UCSD-AML1 (cell line): ENCODE measurements around the gene MDP1.

Experiments
- DNase-seq: peaks from one replicate; lab custom pipeline; 2025; ENCODE audit not compliant: unreplicated experiment; lab: John Stamatoyannopoulos, UW

The MDP1 gene

DNA sequence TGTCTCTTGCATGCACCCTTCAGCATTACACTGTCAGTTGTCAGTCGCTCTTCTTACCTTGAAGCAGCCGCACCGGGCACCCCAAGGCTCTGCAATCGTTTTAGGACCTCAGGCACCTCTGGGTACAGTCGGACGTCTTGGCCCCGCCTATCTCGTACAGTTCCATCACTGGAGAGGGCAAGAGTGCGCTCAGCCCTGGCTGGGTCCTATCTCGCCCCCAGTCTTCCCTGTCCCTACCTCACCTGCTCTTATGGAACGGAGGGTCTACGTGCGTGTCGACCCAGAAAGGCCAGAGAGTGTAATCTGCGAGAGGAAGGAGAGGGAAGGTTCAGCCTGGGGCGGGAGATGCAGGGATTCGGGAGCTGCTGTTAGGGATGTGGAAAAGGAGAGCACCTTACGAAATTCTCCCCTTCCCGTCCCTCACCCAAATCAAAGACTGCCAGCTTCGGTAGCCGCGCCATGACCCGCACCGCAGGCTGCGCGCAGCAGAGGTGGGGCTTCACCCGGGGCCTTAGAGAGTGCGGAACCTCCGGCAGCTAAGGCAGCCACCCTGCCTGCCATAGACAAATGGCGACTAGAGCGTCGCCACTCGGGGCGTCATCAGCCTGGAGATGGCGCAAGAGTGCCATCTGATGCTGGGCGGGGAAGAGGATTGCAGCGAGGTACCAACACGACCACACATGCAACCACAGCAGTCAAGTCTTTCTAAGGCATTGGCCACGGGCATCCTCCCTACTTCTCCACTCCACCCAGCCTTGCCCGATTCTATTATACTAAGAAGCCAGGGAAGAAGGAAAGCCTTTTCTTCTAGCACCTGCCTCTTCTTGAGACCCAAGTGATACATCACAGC, at the start of gene MDP1:
Gene MDP1 (minus strand): TSS at position 572 of the 850 bp plus-strand sequence. CDS start 111 bp downstream, at position 461.
- peak; percentile 89 for DNase-seq

DNA sequence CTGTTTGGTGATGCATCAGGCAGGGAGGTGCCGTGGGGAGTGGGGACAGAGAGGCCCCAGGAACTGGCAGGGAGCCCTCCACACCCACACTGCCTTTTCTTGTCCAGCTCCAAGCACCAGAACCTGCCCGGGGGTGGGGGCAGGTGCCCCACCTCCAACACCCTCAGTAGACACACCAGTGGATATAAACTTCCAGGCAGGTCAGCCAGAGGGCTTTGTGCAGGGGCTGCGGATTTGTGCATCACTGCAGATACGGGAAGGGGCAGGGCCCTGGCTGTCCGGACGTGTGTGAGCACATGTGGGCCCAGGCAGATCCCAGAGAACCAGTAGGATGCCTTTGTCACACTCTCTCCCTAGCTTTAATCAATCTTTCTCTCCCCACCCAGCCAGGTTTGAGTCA, 48.4 kb upstream of the MDP1 start:
- DNase-seq: no peak

DNA sequence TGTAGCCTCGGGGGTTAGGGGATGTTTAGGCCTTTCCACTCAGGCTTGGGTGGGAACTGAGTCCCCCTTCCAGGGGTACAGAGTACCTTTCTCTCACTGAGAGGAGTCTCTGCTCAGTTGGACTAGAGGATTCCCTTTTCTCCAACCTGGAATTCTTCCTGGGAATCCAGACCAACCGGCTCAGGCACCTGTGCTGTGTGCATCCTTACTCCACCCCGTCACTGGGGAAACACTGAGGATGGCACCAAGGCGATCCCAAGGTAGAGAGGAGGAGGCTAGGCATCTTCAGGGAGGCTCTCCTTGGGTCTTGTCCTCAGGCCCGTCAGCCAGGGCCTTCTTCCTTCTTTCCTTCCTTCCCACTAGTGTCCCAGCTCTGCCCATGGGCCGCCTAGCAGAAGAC, 48.0 kb upstream of the MDP1 start:
- DNase-seq: no peak

DNA sequence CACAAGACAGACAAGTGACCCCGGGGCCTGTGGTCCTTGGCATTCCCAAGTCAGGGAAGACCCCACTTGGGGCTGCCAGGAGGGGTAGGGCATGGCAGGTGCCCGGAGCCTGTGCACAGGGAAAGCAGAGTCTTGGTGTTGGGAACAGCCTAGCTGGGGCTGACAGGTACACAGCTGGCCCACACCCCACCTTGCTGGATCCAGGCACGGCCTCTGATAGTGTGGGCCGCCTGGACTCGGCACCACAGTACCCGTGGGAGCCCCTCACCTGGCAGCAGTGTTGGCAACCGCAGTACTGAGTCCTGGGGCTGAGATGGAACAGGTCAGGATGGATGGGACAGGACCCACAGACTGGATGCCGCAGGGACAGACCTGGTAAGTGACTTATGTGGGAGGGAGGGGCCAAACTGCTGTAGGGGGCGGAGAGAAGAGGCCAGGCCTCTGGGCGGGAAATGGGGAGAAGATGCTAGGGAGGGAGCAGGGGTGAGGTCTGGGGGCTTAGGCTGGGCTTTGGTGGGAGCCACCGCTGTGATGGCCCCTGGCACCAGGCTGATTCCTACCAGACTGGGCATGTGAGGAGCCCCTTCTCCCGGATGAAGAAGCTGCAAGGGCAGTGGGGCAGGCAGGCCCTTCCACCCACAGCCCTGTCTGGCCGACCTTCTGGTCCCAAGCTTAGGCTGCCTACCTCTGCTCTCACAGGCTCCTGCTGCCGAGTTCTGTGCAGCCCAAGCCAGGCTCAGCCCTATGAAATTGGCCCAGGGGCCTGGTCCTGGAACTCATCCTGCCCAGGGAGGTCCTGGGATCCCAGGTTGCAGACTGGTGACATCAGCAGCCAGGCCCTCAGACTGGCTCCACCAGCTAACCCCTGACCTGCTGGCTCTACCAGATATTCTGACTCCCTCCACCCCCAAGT, 47.2 kb upstream of the MDP1 start, which contains the start of gene TGM1:
Gene TGM1 (minus strand): TSS at position 357 of the 913 bp plus-strand sequence. CDS start 825 bp downstream, outside the sequence.
- DNase-seq: no peak

DNA sequence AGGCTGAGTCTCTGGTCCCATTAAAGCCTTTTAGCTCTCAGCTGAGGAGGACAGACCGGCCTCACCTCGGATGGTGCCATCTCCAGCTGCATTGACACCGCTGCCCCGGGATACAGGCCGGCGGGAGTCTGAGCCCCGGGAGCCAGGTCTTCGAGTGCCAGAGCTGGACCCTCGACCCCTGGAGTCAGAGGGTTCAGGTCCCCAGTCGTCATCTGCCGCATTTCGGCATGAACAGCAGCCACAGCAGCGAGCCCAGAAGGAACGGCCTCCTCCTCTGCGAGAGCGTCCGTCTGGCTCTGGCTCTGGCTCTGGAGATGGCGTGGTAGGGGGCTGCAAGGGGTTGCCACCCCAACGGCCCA, 46.1 kb upstream of the MDP1 start:
- DNase-seq: no peak

DNA sequence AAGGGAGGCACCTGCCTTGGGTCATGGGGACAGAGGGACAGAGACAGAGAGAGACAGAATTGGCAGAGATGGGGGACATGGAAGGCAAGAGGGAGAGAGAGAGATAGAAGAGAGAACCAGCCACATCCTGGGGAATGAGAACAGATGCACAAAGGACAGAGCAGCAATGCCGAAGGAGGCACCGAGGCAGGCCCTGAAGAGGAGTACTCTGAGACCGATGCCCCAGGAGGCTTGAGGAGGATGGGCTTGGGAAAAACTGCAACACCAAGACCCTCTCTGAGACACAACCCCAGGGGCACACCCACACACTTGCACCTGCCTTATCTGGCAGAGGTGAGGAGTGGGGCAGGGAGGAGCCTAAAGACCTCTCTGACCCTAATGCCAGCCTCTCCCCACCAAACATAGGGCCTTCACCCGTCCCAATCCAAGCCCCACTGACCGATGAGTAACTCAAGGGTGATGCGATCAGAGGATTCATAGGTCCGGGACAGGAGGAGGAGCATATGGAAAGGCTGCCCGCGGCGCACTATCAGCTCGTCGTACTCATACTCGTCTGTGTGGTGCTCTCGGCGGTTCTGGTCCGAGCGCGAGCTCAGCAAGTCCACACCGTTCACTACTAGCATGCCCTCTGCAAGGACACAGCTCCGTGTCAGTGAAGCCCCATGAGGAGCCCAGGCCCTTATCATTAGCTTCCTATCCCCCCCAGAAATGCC, 45.5 kb upstream of the MDP1 start:
- no peak for DNase-seq

DNA sequence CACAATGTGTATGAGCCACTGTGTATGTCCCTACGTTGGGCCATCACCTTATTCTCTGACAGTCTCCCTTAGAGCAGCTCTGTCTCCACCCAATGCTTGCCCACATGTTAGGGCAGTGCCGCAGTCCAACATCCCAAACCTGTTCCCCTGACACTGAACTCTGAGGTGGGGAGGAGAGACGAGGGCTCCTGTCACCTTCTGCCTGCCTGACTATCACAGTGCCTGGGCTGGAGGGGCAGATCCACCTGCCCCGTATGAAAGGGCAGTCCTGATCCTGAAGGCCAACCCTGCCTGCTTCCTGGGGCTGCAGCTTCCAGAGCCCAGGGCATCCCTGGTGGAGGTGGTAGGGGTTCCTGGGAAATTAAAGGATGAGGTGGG, 44.9 kb upstream of the MDP1 start:
- no peak for DNase-seq

DNA sequence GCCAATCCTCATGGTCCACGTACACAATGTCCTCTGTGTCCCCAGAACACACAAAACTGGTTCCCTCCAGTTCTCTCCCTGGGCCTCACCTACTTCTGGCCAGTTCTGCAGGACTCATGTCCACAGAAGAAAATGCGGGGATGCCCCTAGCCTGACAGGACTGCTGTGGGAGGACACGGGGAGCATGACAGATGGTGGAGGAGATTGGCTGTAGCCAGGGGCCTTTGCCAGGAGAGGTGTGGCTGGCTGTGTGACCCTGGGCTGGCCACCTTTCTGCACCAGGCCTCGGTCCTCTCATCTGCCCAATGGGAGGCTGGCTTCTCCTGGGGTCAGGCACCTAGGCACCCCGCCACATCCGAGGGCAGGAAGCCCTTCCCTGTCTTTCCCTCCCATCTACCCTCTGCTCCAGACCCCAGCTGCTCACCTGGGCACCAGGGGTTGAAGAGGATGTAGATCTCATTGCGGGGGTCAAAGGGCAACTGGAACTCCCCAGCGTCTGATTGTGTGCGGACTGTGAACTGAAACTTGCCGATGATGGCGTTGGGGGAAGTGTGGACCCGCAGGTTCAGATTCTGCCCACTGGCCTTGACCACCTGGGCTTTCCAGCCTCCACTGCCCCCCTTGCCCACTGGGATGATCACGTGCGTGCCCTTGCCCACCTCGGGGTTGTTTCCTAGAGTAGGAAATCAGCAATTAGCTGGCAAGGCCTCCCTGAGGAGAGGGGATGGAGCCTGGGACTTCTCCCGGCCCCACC, 44.3 kb upstream of the MDP1 start:
- DNase-seq: no peak

DNA sequence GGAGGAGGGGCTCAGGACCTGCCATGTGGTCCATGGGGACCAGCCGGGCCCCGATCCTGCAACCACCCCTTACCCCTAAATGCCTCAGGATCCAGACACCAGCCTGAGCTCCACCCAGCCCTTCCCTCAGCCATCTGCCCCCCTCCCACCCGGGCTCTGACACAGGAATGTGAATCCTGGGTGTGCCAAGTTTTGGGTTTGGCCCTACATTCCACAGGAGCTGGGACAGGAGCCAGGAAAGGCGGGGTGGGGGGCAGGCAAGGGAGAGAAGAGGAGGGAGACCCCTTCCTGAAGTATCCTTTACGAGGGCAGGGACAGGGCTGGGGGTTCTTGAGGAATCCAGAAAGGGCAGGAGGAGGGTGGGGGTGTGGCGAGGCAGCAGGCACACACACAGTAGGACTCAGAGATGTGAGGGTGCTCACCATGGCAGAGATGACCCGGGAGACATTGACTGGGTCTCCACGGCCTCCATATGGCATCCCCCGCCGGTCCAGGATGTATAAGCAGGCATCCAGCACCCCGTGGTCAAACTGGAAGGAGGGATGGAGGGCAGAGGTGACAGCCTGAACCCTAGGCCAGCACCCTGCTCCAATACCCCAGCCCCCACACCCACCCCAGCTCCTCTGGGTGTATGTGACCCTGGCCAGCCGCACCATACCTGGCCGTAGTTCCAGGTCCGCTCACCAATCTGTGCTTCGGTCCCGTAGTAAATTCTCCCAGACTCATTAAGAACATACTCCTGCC, 43.6 kb upstream of the MDP1 start:
- DNase-seq: no peak

DNA sequence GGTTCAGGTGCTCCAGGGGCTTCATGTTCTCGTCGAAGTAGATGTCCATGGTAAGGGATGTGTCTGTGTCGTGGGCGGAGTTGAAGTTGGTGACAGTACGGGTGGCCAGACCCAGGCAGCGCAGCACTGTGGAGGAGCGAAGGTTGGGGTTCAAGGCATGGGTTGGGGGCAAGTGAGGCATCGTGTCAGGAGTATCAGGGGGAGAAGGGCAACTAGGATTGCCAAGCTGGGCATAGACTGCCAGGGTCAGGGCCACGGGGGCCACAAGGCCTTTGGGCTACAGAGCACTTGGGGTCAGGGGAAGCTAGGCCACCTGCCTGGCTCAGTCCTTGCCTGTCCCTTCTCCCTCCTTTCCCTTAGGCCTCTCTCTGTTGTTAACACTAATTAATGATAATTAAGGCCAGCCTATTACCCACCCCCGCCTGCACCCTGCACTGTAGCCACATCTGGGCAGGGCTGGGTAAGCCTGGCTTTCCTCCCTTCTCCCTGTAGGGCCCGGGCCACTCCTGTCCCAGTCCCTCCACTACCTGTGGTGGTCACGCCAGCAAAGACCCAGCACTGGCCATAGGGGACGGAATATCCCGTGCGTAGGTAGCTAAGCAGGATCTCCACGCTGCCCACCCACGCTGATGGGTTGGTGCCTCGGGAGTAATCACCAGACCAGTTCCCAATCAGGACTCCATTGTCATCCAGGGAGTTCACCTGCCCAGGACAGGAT, 42.8 kb upstream of the MDP1 start:
- DNase-seq: no peak

DNA sequence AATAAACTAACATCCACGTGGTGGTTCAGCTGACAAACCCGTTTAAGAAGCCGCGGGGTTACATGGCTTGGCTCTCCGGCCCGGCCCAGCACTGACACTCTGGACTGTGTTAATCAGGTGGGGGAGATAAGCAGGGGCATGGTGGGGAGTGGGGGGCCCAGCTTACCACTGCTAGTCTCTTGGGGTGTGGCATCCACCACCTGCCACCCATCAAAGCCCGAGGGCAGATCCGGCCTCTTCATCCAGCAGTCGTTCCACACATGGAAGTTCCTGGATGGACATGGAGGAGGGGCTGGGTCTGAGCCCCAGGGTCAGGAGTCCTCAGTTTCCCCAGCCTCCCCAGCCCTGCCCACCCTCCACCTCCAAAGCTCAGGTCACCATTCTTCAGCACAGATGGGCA, 42.3 kb upstream of the MDP1 start:
- no peak for DNase-seq

DNA sequence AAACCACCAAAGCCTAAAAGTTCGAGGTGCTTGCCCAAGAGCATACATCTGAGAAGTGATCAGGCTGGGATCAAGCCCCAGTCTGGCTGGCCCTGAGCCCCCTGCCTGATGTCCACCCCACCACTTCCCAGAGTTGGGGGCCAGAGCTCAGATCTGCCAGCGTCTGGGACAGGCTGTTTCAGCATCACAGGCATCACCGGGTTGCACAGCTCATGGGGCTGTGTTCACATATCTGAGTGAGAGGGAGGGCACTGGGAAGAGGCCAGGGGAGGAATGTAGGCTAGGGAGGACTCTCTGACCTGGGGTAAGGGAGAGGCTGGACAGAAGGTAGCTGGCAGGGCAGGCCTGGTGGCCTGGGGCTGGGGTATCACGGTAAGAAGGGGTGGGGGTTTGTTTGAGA, 41.1 kb upstream of the MDP1 start:
- DNase-seq: no peak

DNA sequence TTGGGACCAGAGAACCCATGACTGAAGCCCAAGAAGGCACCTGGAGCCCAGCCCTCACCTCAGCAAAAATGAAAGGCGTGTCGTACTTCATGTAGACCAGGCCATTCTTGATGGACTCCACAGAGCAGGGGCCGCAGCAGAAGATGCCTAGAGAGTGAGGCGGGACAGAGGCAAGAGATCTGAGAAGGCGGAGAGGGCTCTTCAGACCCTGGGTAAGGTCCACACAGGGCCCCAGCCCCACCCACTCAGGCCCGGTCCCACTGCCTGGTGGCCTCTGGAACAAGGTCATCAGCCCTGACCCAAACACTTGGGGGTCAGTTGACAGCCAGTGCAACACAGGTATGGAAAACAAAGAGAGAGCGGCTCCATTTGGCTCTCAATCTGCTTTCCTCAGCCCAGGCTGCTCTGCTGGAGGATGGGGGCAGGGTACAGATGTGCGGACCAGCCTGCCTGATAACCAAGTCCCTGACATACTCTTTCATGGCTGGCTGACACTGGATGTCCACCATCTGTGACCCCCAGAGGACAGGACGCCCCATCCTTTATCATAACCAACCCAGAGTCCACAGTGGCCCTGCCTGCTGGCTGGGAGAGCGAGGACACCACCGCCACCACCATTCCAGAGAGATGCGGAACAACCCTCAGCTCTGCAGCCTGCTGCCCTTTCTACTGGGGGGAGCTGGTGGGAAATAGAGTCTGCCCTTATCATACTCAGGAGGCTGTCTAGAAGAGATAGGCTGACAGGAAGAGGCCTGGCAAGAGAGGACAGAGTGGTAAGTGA, 40.3 kb upstream of the MDP1 start:
- DNase-seq: no peak

DNA sequence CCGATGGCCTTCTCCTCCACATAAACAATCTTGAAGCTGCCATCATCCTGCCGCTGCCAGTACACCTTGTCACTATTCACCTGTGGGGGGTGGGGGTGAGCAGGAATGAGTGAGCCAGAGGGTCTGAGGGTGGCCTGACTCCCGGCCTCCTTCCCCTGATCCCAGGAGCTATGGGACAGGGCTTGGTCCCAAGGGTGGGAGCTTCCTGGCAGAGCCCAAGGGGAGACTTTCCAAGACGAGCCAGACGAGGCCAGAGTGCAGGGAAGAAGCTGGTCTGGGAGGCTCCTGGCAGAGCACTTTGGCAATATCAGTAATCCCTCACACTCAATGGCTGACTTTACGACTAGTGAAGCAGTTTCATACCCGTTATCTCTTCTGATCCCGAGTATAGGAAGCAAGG, 39.6 kb upstream of the MDP1 start:
- no peak for DNase-seq

DNA sequence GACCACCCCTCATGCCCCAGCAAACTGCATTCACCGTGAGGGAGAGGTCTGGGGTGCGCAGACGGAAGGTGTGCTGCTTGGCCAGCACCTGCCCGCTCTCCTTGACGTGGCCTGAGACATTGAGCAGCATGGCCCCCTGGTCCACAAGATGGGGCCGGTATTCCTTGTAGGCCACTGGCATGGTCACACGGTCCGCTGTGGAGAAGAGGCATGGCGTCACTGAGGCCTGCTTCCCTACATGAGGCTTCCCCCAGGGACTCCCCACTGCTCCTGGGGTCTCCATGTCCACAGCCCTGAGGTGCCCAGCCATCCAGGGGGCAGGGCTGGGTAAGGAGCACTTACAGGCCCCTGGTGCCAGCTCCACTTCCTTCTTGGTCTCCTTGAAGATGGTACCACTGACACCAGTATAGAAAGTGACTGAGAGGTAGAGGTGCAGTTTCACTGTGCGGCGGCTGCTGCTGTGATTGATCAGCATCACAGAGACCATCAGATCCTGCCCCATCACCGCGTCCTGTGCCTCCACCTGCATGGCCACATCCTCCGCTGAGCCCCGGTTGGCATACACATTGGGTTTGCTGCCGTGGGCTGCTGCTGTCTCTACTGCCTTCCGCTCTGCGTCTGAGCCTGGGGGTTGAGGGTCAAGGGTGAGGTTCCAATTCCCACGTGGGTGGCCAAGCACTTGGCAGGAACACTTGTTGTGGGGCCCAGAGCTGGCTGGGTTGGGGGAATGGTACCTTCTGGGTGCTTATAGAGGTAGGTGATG, 38.9 kb upstream of the MDP1 start:
- DNase-seq: no peak

DNA sequence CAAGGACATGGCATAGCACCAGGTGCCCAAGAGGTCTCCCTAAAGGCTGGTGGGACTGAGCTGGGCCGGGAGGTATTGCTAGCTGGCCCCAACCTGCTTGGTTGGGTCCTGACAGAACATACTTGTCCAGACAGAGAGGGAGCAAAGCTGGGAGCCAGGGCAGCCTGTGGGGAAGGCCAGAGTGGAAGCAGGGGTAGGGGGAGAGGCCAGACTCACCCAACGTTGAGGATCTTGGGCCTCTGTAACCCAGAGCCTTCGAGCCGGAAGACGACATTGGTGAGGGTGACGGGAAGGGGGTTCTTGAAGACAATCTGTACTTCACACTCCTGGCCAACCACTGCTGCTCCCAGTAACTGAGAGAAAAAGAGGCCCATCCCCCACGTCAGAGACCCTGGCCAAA, 38.1 kb upstream of the MDP1 start:
- no peak for DNase-seq

DNA sequence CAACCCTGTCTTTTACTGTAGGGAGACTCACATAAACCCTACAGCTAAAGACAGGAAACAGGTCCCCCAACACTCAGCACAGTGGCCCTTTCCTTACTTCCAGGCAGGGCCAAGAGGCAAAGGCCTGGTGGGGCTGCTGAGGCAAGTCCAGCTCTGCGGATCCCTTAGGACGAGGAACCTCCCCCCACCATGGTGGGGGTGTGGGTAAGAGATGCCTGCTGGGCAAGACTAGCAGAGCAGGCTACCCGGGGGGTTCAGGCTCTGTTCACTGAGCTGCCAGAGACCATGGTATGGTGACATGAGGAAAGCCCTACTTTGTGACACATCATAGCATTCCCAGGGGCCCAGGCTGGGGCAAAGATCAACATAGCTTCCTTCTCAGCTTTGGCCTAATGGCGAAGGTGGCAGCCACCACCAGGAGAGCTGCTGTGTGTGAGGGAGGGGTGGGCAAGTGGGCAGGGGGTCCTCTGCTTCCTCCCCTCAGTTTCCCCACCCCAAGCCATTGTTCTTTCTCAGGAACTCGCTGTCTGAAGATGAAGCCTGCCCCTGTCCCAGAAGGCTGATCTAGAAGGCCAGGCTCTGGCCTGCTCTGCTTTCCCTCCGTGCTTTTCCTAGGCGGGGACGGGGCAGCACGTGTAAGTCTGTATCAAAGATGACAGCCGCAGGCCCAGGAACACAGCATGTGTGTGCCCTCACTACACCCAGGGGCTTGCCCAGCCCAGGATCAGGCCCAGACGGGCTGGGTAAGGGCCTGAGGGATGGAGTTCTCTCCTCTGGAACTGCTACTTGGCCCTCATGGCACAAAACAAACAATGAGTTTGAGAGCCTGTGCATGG, 36.6 kb upstream of the MDP1 start:
- DNase-seq: no peak
